ENCODE data around the gene CLEC3B.
A peak's percentile ranks its signal among the peaks of the same experiment; 100 is the strongest.

Gene CLEC3B

DNA sequence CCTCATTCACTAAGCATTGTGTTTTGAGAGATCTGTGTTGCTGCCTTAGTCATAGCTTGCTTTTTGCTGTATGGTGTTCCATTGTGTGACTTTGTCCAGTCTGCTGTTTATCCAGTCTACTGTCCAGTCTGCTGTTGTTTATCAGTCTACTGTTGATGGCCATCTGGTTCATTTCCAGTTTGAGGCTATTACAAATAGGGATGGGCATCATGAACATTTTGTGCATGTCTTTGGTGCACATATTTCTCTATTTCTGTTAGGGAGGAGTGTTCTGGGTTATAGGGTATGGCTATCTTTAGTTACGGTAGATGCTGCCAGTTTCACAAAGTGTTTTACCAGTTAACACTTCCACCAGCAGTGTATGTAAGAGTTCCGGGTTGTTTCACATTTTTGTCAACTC is 22.2 kb upstream of the CLEC3B start:
- no peak for DNase-seq (ENCODE audit: low spot score)

DNA sequence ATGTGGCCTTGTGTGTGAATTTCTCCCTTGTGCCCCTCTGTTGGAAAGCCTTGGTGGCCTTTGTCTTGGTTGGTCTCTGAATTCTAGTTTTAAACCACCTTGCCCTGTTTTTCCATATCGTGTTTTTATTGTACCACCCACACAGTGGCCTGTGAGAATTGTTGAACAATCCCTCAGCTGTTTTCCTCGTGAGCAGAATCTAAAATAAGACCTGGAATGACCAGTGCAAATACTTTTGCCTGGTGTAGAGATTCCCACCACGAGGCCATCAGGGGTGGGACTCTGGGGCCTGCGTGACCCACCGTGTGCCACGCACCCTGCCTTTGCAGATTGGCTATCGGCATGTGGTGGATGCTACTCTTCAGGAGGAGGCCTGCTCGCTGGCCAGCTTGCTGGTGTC is 19.0 kb upstream of the CLEC3B start:
- DNase-seq (ENCODE audit: low spot score), result no peak

DNA sequence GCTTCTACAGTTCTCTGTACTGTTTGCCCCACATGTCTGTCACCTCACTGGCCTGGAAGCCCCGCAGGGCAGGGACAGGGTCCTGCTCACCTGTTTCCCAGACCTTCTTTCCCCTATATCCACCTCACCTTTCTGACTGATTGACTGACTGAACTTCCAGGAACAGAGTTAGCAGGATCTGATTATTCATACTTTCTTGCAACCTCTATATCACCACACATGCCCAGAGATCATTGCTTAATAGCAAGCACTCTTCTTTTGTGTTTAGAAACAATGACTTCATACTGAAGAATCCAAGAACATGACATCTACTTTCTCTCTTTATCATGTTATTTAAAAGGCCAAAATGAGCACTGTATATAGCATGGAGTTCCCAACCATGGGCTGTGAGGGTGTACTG is 18.0 kb upstream of the CLEC3B start:
- no peak for DNase-seq (ENCODE audit: low spot score)

- DNase-seq (ENCODE audit: low spot score), result no peak
Measured at GRCh38 chr3:45009868-45010267, 16.2 kb upstream of the CLEC3B start.

DNA sequence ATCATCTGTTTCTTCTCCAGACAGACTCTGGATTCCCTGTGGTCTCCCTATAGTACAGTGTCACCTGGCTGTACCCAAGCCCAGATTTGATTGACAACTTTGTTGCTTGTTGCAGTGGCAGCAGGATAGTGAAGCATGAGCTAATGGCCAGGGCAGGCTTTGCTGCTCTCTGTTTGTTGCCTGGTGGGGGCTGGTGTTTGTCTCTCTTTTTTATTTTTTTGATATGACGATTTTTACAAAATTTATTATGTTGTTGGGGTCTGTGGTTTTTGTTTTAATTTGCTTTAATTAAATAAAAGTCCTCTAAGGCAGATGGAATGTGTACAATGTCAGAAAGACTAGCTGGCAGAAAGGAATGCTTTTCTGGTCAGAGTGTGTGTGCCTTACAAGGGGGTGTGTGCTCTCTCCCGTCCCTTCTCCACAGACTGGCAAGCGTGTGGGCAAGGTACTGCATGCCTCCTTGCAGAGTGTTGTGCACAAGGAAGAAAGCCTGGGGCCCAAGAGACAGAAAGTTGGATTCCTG is 15.2 kb upstream of the CLEC3B start:
- peak; percentile 11 for DNase-seq (ENCODE audit: low spot score)

GRCh38 chr3:45011756-45012508 is 14.2 kb upstream of the CLEC3B start:
- DNase-seq (ENCODE audit: low spot score), result peak; percentile 67

GRCh38 chr3:45012577-45012976 is 13.5 kb upstream of the CLEC3B start:
- no peak for DNase-seq (ENCODE audit: low spot score)

- DNase-seq (ENCODE audit: low spot score), result no peak
Measured at GRCh38 chr3:45016916-45017315, 9.2 kb upstream of the CLEC3B start.

GRCh38 chr3:45017821-45018220 is 8.3 kb upstream of the CLEC3B start:
- DNase-seq (ENCODE audit: low spot score), result no peak

- no peak for DNase-seq (ENCODE audit: low spot score)
Measured at GRCh38 chr3:45020534-45020933, 5.6 kb upstream of the CLEC3B start.

DNA sequence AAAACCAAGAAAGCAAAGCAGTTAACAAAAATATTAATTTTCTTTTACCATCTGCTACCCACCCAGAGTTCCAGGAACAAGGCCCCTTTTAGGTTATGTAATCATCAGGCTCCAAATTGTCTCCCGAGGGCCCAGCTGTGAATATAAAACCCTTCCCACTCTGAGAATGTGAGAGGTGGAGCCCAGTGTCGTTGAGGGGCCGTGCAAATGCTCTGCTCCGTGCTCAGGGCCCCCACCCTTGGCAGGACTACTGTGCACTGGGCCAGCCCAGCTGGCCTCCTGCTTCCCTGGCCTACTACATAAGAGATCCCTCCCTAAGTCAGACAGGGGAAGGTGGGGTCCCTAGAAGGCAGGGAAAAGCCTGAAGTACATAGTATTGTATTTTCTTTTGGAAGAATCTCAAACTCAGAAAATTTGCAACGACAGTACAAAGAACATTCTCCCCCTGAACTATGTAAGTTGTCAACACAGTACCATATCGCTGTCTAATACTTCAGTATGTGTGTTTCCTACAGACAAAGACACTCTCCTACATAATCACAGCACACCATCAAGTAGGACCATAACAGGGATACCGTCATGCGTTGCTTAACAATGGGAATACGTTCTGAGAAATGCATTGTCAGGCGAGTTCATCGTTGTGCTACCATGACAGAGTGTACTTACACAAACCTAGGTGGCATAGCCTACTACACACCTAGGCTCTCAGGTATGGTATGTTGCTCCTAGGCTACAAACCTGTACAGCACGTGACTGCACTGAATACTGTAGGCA is 4.4 kb upstream of the CLEC3B start:
- DNase-seq (ENCODE audit: low spot score), result peak; percentile 86

- DNase-seq (ENCODE audit: low spot score), result no peak
Measured at GRCh38 chr3:45023675-45024074, 2.4 kb upstream of the CLEC3B start.

GRCh38 chr3:45024542-45025255 is 1.4 kb upstream of the CLEC3B start:
- DNase-seq (ENCODE audit: low spot score), result no peak

DNA sequence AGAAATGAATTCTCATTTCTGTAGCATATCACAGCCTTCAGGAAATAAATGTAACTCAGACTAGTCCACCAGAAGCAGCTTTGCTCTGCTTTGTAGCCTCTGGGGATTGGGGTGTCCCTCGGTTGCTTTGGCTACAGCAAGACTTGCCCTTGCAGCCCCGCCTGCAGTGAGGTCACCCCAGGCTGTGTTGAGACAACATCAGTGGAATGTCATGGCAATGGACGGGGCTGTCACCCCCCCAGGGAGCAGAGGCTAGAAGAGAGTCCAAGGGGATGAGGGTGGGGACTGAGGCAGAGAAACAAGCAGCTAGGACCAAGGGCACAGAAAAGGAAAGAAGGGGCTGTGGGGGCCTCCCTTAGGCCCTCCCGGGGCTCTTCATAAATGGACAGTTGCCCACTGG is 854 bp downstream of the CLEC3B start:
- no peak for DNase-seq (ENCODE audit: low spot score)

DNA sequence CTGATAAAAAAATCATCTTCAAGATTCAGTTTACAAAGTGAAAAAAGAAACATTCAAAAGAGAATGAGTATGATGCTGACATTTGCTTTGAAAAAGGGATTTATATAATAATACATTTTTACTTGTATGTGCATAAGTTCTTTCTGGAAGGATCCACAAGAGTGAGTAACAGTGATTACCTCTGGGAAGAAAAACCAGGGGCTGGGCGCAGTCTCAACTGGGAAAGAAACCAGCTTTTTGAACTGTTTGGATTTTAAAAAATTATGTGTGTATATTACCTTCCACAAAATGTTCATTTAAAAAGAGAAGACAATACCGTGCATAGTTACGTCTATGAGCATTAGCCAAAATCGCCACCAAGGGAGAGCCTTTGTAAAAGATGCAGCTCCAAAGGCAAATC is 1.3 kb downstream of the CLEC3B start:
- no peak for DNase-seq (ENCODE audit: low spot score)

GRCh38 chr3:45029216-45029615 is 3.1 kb downstream of the CLEC3B start:
- no peak for DNase-seq (ENCODE audit: low spot score)

- DNase-seq (ENCODE audit: low spot score), result no peak
Measured at GRCh38 chr3:45029661-45030060, 3.6 kb downstream of the CLEC3B start.

DNA sequence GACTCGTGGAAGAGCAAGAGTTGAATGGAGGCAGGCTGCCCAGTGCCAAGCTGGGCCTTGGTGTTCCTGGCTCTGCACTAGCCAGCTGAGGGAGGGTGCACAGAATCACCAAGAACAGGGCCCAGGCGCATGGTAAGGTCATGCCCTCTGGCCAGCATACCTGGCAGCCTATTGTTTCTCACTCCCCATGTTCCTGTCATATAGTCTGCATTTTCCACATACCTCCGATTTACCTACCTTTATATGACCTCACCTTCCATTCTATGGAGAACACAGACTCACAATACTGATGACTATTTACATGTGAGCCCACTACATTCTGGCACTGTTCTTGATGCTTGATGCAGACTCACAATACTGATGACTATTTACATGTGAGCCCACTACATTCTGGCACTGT is 5.4 kb downstream of the CLEC3B start:
- DNase-seq (ENCODE audit: low spot score), result no peak

DNA sequence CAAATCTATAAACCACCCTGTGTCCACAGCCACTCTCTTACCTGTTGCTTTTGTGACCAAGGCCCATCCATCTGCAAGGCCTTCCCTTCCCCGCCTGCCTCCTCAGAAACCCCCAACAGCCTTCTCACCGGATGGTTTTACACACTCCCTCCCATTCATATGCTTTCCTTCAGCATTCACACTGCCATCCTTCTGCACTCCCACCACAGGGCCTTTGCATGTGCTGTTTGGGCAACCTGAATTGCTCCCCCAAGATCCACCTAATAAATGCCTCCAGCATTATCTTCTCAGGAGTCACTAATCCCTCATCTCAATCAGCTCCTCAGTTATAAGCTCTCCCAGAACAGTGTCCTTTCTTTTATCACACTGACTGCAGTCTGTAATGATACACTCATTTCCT is 6.0 kb downstream of the CLEC3B start:
- no peak for DNase-seq (ENCODE audit: low spot score)

GRCh38 chr3:45033791-45034190 is 7.7 kb downstream of the CLEC3B start:
- no peak for DNase-seq (ENCODE audit: low spot score)

- no peak for DNase-seq (ENCODE audit: low spot score)
Measured at GRCh38 chr3:45034612-45035252, 8.6 kb downstream of the CLEC3B start.
